ENCODE results near the gene PGBD5.
"Not testable (repeated sequence)": the region's sequence is repeated elsewhere in the genome, so short reads cannot be mapped to it uniquely, and the experiment has no call there.

Gene PGBD5

DNA sequence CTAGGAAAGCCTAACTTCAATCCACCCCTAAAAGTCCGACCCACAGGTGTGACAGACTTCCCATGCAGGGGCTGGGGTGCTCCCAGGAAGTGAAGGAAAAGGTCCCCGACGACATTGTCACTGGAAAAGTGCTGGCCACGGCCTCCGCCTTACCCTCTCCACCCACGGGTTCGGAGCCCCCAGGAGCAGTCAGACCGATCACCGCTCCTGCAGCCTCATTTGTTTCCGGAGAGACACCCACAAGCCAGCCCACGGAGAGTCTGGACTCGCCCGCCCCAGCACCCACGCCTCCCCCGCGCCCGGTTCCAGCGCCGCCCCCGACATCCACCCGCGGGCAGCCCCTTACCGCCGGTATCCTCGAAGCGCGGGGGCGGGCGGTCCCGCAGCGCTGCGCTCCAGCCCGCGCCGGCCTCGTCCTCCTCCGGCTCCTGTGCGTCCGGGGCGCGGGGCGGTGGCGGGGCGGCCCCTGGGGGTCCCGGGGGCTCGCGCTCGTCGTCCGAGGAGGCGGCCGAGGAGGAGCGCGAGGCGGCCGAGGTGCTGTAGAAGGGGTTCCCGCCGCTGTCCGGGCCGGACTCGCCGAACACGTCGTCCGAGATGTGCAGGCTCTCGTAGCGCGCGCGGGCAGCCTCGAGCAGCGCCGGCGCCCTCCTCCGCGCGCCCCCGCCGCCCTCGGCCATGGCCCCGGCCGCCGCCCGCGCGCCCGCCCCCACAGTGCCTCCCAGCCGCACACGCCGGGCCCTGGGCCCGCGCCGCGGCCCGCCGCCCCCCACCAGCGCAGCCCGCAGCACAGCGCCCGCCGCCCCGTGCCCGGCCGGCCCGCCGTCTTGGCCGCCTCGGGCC lies 660 bp downstream of the PGBD5 start:
- no peak for DNase-seq

DNA sequence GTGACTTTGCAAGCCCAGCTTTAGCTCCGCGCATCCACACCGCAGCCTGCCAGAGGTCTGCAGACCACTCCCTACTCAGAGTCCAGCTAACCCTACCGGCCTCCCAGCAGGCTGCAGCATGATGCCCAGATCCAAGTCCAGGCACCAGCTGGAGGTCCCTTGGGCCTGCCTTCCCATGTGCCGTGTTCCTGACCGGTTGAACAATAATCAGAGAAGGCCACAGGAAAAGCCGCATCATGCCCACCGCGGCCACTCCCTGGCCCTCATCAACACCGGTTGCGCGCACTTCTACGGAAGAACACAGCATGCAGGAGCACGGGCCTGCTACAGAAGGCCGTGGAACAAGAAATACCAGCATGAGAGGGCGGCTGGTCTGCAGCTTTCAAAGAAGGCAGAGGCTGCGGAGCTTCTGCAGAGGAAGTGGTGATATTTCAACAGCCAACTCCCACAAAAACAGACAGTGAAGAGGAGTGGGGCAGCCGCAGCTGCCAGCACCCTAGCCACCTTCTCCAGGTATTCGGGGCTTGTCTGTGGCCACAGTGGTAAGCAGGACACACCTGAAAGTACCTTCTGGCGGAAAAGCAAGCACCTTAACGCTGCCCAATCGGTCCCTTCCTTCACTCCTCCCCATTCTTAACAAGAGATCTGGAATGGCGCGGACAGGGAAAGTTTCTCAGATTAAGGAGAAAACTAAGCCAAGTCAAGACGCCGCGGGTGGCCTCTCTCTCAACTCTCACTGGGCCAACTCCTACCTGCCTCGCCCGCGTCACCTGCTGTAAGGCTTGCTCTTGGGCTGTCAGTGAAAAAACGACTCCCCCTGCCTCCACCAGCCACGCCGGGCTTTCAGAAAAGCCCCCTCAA lies 1.5 kb downstream of the PGBD5 start:
- DNase-seq: no peak

DNA sequence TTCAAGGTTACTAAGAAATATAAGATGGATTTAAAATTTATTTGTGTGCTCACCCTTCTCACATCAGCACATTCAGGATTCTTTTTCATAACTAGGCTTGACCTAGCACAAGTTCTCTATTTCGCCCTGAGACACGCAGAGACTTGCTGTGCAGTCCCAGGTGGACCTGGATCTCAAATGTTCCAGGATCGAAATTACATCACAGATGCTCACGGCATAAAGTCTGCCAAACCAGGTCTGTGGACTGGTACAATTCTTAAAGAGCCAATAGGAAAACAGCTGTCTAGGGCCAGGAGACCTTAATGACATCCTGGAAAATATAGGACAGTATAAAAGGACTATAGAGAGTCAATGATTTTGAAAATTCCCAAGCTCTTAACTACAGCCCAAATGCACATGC lies 2.2 kb downstream of the PGBD5 start:
- DNase-seq: no peak

DNA sequence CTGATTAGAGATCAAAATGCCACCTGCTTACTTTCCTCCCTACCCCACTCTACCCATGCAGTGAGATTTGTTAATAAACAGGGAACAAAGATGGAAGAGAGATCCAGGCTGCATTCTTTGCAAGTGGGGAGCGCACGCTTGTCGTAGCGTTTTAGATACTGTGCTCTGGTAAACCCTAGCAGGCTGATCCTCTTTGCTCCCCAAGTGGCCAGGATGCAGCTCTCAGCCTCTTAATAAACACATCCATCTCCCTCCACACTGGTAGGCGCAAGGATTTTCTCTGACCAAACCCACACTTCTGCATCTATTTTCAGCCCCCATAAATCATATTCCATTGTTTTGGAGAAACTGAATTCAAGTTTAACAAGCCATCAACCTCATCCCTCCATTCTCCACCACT lies 2.9 kb downstream of the PGBD5 start:
- DNase-seq: no peak

DNA sequence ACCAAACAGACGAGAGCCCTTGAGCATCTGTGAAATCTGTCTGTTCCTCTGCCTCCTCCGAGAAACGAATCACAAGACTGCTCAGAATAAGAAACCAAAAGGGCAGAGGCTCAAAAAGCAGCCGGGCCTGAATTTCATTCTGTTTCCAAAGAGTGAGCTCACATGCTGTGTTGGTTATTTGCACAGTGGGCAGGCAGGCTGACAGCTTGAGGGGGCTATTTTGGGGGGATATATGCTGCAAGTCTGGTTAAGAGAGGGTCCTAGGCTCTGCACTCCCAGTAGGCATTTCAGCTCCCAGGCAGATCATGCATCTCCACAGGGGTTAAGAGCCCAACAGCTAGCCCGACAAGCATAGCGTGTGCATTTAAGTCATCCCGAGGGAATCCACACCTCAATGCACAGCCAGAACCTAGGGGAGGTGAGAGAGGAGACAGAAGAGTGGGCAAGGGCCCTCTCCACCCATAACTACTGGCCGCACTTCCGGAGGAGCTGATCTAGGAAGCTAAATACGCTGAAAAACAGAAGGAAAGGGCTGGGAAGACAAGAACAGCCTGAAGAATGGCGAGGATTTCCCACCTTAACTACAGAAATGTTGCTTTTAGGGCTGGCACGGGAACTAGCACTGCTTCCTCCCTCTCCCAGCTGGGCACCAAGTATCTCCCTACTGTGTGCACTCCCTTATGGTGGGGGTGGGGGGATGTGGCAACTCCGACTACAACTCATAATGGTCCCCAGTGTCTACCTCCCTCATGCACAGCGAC lies 3.7 kb downstream of the PGBD5 start:
- DNase-seq: no peak

DNA sequence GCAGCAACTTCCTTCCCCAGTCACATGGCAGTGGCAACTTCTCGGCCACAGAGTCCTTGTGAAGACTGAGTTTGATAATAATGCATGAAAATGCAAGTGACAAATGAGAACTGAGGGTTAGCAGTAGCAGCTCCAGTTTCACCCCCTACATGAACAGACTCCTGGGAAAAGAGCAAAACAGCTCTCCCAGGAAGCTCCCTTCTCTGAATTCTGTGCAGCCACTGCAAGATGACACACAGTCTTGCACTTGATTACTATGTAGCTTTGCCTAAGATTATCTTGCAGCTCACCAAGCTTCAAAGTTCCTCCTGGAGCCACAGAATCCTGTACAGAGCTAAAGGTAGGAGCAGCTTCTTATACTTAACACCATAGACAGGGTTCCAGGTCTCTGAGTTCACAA lies 4.7 kb downstream of the PGBD5 start:
- DNase-seq: no peak

DNA sequence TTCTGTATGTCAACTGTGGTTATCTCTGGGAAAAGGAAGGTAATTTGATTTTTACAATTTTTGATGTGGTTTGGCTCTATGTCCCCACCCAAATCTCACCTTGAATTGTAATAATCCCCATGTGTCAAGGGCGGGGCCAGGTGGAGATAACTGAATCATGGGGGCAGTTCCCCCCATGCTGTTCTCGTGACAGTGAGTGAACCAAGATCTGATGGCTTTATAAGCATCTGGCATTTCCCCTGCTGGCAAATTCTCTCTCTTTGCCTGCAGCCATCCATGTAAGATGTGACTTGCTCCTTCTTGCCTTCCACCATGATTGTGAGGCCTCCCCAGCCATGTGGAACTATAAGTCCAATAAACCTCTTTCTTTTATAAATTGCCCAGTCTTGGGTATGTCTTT lies 5.8 kb downstream of the PGBD5 start:
- not testable (repeated sequence) for DNase-seq

DNA sequence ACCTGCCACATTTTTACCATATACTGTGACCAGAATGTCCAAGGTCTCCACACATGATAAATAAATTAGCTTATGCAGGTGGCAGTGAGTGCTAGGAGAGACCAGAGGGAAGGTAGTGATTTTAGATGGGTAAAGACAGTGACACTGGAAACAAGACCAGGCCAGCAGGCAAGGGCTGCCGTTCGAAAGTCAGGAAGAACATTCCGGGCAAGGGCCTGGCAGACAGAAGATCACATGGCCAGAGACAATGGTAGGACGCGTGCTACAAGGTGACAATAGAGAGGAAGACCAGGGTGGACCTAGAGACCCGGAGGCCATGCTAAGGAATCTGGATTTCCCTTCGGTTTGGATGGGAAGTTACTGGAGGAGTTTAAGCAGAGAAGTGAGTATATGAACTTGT lies 9.7 kb downstream of the PGBD5 start:
- DNase-seq: no peak

DNA sequence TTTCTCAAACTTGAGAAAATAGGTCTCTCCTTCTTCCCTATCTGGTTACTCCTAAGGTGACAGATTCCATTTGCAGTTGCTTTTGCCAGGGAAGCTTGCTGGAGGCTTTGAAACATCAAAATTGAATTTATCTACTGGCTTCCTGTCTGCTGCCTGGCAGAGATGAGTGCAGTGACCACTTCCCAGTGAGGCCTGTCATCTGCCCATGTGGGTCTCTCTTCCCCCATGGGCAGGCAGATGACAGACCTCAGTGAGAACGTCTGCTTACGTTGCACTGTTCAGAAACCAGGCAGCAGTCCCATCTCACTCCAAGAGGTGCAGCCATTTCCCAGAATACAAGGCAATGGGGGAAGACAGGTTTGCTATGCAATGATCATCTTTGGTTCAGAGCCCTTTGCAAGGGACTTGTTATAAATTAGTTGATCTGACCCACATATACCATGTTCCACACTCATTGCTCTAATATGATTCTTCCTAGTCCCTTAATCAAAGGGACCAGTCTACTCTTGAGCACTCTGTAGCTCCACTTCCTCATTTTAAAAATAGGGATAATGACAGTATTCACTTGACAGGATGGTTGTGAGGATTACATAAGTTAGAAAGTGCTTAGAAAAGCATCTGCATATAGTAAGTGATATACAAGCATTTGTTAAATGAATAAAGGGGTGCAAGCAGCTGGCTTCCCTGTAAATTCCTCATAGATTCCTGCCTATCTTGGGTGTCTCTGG lies 10.6 kb downstream of the PGBD5 start:
- DNase-seq: no peak

DNA sequence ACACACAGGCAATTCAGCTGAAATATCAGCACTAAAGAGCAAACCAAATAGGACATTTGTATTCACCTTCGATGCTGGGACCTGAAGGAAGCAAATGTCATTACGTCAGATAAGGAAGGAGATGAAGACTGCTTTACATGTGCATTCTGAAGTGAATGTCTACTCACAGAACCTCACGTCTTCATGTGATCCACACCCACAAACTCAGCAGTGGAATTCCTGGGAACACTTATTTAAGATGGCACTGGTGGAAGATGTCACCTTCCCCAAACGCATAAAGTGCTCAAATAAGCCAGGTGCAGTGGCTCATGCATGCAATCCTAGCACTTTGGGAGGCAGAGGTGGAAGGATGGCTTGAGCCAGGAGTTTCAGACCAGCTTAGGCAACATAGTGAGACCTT lies 11.4 kb downstream of the PGBD5 start:
- DNase-seq: no peak

DNA sequence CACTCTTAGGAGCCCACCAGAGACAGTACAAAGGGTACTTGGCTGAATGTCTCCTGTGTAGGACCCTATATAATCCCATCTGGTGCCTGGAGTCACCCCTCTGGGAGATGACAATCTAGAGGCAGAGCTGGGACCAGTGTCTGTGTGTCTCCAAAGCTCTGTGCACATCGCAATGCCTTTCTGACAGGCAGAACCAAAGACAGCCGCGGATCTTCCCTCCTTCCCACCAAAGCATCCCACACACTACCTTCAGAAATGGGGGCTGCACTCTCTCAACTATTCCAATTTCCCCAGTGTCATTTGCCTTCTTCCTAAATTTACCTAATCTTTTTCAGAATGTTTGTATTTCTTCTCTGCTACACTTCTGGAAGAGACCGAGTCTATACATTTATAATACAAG lies 12.0 kb downstream of the PGBD5 start:
- DNase-seq: no peak

DNA sequence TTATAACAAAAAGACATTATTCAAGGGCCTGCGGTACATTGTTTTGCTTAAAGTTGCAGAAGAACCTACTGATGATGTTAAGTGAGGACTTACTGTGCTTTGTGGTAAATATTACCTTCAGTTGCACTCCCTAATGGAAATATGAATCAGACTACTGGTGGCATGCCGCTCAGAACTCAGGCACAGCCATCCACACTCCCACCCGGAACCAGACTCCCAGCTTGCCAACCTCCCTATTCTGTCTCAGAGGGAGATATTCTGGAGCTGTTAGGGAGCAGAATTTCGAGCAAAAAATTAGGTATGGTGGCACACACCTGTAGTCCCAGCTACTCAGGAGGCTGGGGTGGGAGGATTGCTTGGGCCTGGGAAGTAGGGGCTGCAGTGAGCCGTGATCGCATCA lies 13.1 kb downstream of the PGBD5 start:
- no peak for DNase-seq

DNA sequence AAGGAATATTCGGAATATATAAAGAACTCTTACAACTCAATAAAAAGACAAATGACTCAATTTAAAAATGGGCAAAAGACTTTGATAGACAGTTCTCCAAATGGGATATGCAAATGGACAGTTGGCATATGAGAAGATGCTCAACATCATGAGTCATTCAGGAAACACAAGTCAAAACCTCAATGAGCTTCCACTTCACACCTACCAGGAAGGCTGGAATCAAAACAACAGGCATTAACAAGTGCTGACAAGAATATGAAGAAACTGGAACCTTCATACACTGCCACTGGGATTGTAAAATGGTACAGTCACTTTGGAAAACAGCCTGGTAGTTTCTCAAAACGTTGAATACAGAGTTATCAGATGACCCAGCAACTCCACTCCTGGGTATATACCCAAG lies 17.2 kb downstream of the PGBD5 start:
- DNase-seq: no peak

DNA sequence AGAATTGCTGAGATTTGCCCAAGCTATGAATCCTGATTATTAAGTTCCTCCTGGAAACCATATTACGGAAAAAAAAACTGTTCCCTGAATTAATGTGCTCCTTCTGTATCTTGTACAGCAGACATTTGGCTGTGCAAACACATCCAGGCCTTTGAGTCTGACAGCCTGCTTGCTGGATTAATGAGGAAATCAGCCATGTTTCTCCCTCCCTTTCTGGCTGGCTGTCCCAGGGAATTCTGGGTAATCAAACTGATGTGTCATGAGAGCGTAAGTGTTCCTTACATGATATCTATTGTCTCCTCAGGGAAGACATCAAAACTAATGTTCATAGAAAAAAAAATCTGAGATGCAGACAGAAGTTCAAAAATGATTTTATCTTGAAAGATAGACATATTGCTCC lies 18.8 kb downstream of the PGBD5 start:
- no peak for DNase-seq

DNA sequence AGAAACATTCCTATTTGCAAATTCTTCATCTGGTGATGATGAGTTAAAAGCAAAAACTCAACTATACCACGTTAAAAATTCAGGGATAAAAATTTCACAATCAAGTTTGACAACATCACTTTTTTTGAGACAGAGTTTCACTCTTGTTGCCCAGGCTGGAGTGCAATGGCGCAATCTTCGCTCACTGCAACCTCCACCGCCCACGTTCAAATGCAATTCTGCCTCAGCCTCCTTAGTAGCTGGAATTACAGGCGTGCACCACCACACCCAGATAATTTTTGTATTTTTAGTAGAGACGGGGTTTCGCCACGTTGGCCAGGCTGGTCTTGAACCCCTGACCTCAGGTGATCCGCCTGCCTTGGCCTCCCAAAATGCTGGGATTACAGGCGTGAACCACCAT lies 19.4 kb downstream of the PGBD5 start:
- not testable (repeated sequence) for DNase-seq

DNA sequence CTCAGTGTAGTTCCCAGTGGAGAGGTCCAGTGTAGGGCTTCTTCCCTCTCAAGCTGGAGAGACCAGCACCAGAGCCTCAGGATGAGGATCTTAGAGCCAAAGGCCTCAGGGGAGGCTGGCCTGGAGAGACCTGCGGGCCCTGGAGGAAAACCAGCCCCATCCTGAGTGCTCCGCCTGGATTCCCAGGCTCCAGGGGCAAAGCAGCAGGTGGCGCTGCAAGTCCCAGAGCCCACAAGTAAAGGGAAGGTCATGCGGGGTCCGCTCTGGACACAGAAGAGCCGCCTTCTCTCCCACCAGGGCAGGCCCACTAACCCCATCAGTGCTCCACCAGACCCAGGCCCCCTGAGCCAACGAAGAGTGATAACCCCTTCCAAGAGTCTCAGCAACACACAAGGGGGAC lies 22.7 kb downstream of the PGBD5 start:
- no peak for DNase-seq

DNA sequence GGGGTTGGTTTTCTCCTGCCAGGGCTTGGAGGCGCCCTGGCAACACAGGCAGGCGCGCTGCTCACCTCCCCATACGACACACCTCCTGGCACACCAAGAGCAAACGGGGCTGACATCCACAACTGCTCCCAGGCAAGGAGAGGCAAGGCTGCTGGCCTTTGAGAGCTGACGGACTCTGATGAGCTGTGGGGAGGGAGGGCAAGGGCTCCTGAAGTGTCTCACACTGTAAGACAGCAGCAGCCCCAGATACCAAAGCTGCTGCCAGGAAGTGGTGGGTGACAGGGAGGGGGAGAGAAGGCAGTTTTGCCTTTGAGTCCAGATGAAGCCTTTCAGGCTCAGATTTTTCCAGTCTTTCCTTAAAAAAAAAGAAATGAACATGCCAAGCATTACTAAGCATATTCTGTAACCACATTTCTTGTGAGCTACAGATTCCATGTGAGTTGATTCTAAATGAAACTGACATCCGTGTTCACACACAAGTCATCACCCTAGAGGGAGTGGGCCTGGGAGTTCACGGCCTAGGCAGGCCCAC lies 24.3 kb downstream of the PGBD5 start:
- no peak for DNase-seq

DNA sequence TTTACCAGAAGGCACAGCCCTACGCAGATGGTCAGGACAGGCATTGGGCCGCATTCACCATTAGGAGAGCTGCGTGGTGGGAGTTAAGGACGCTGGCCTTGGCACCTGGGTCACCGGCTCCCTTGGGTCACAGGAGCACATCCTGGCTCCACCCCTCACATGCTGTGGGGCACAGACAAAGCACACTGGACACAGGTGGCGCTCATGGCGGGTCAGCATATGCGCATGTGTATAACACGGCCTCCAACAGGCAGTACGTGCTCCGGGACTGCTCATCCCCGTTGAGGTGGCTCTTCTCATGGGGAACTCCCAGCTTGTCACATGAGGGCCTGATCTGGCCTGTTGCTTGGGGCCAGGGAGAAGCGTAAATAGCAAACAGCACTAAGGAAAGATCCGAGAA lies 25.0 kb downstream of the PGBD5 start:
- DNase-seq: no peak

DNA sequence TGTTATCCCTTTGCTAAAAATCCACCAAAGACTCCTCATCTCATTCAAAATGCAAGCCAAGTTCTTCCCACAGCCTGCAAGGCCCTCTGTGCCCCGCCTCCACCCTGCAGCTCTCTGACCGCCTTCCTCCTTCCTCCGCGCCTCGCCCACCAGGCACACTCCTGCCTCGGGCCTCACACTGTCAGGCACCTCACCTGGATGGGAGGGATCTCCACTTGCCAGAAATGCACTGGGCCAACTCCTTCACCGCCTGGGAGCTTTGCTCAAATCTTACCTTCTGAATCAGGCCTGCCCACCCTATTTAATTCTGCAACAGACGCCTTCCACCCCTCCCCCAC lies 26.2 kb downstream of the PGBD5 start:
- DNase-seq: no peak

DNA sequence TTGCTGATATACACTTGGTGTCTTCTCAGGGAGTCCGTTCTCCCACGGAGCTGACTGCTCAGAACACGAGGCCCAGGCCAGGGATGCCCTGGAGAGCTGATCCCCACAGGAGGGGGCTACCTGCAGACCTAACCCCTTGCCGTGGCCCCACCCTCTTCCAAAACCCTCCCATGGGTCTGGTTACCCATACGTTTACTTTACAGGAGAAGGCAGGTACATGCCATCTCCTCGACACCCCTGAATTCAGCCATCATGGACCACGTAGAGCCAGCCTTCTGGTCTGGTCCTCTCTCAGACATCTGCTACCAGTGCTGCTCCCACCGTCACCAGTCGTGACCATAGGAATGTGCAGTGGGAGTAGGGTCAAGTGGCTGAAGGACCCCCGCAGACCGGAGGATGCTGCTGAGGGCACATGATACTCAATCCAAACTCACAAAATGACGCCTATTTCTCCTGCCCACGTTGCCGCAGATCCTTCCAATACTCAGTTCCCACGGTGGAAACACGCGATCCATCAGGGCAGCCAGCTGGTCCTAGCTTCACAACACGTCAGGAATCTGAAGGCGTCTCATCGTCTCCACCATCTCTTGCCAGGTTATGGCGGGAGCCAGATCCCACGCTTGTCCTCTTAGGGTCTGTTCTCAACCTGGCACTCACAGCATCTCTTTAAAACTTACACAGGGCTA lies 26.7 kb downstream of the PGBD5 start:
- no peak for DNase-seq

DNA sequence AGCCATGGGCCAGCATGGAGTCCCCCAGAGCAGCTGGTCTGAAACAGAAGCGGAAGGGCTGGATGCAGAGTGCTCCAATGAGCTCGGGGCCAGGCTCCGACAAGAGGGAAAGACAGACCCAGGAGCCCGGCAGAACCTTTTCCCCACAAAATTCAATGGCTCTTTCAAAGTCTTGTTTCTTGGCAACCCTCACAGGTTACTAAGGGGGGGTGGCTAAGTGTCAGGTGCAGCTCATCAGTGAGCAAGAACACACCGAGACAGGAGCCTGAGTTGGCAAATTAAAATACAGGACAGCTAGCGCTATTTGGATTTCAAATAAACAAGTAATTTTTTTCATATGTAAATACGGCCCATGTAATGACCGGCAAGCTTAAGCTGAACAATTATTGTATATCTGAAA lies 27.3 kb downstream of the PGBD5 start:
- DNase-seq: no peak

DNA sequence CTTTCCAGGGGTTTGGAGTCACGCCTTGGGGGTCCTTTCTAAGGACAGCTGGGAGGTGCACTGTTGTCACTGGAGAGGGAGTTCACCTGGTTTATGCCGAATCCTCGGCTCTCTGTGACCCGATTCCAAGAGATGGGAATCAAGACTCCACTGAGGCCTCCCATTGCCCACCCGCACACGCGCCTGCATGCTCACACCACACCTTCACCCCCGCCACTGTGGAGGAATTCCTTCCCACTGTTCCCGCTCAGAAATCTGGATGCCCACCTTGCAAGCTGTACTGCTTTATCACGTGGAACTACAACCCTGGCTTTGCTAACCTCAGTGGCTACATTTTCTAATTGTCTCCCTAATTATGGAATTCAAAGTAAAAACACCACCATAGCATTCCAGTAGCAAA lies 29.2 kb downstream of the PGBD5 start:
- DNase-seq: no peak

Measured in NCI-H226 (cell line).